ENCODE data around the gene PCID2.
A peak's percentile ranks its signal among the peaks of the same experiment; 100 is the strongest.

The PCID2 gene

GRCh38 chr13:113148407-113148806 lies 60.1 kb downstream of the PCID2 start:
- no peak for DNase-seq

GRCh38 chr13:113147206-113147605 lies 61.3 kb downstream of the PCID2 start:
- DNase-seq, result no peak

DNA sequence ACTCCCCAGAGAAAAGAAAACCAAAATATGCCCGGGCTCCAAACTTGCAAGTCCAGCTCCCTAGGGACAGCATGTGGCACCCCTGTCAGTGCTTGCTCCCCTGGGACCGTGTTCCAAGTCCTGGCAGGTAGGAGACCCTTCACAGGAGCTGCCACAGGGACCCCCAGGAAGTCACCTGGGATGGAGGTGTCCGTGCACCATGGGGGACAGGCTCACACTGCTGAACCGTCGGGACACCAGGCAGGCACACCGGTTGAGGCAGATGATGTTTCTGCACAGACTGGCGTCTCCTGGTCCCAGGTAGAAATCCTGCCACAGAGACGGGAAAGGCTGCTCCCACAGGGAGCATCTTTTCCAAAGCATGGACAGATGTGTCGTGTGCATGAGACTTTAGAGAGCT lies 61.7 kb downstream of the PCID2 start:
- no peak for DNase-seq

DNA sequence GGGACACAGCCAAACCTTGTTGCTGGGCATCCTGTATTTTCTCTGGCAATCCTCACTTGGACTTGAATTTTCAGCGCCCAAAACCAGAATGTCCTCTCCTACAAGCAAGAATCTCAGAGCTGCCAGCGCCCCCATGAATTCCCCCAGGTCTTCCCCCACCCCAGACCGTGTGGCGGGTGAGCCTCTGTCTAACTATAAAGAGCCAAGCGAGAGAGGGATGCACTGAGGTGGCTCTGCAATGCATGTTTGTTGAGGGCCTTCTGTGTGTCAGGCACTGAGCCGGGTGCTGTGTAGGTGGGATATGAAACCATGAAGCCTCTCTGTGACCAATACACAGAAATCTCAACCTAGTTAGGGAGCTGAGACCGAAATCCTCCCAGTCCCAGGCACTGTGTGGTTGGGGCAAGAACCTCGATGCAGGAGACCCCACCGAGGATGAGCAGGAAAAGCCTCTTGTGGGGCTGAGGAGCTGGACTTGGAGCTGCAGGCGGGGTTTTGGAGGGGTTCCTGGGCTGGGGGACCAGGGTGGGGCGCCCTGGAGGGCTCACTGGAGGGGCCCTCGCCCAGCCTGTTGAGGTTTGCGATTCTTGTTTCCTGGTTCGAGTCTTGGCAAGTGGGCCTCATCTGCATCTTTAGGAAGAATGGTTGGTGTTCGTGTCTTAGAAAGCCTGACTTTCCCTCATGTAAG lies 62.4 kb downstream of the PCID2 start:
- DNase-seq, result no peak

- DNase-seq, result no peak
Observed at GRCh38 chr13:113145496-113145895, 63.0 kb downstream of the PCID2 start.

DNA sequence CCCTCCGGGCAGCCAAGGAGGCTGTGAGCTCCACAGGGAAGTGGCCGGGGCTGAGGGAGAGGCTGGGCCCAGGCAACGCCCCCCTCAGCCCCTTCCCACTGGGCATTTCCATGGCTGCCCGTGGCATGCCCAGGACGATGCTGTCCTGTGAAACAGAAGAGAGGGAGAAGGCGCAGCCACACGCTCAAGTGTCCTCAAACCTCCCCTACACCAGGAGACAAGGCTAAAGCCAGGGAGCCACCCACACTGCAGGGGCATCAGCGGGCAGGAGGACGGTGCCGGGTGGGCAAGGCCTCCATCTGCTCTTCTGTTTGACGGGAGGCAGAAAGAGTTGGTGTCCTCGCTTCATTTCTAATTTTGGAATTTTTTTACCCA lies 64.2 kb downstream of the PCID2 start:
- no peak for DNase-seq

DNA sequence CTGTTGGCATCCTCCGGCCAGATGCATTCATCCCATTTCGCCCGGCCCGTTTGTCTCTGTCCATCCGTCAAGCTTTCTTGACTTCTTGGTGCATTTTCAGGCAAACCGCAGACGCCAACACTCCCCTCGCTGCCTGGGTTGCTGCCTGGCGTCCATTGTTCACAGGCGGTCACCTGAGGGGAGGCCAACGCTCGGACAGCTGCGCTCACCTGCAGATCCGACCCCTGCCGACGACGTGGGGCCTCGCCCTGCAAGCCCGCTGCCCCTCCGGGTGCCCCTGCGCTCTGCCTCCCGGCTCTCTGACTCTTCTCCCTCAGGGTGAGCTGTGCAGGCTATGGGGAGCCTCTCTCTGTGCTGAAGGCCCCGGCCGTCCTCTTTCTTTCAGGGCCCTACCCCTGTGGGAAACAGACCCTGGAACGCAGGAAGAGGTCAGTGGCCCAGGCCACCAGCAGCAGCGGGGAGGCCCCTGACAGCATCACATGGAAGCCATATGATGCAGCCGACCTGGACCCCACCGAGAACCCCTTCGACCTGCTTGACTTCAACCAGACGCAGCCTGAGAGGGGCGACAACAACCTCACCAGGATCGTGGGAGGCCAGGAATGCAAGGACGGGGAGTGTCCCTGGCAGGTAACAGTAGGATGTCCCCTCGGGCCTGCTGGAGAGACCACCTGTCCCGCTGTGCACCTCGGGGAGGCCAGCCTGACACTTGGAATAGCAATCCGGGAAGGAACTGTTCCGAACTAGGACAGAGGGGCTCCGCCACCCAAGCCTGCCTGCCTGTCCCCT lies 64.8 kb downstream of the PCID2 start:
- no peak for DNase-seq

- no peak for DNase-seq
Observed at GRCh38 chr13:113142876-113143275, 65.6 kb downstream of the PCID2 start.

- DNase-seq, result no peak
Observed at GRCh38 chr13:113141601-113141970, 66.9 kb downstream of the PCID2 start.

DNA sequence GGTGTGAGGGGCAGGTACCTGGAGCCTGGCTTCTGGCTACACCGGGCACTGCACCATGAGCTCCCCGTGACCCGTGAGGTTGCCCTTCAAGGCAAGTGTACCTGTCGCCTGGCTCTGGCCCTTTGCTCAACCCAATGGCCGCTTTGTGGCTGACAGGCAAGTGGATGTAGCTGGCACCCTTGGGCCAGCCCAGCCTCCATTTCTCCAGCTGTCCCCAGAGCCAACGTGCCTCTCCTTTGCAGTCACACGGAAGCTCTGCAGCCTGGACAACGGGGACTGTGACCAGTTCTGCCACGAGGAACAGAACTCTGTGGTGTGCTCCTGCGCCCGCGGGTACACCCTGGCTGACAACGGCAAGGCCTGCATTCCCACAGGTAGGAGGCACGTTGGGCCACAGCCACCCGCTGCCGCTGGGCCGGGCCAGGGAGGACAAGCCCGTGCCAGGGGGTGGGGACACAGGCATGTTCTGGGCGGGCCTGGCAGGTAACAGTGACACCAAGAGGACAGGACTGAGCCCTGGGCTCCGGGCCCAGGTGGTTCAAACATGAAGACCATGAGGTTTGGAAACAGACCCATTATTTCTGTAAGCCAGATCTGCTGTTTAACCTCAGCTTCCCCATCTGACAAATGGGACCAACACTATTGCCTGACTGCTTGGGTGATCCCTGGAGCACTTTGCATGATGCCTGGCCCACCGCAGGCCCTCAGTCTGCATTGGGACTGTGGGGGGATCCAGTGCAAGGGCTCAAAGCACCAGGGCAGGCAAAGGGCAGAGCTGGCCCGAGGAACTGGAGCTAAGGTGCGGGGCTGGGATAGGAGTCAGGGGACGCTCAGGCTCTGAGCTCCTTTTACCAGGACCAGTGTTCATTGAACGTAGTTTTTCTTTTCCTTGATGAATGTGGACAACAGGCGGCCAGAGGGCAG lies 67.5 kb downstream of the PCID2 start:
- DNase-seq, result no peak

DNA sequence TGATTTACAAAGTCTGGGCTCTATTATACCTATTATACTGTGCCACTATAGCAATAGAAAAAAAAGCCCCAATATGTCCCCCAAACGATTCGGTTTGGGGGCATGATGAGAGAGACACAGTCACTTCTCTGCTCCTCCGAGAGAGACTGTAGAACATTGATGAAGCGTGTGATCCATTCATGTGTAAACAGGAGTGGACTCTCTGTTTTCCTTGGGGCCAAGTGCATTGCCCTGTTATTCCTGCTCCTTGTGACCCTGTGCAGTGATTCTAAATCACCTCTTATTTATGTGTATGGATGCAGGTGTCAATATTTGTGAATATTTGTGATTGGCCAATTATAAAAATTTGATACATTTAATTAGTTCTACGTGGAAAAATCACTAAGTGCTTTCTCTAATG lies 68.9 kb downstream of the PCID2 start:
- no peak for DNase-seq

DNA sequence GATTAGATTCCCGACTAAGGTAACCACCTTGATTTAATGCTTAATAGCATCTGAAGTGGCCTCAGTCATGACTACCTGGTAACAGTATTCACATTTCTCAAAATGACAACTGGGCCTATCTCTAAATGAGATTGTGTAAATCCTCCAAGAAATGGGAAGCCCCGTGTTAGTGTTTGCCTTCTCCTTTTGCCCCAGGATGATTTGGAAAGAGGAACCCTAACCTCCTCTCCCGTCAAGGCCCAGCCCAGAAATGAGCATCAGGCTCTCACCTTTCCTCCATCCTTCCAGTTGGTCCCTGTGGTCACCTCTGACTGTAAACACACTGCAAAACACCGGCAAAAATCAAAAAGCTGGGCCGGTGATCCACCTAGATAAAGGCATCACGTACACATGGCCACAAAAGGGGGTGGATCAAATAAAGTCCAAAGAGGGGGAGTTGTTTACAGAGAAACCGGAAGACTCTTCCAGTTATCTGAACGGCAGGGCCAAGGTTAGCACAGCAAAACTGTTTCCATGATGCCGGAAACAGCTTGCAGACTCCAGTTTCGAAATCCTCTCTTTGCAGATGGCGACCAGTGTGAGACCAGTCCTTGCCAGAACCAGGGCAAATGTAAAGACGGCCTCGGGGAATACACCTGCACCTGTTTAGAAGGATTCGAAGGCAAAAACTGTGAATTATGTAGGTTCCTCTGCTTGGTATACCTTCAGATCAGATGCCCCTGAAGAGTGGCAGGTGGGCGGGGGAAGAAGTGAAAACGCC lies 69.5 kb downstream of the PCID2 start:
- DNase-seq, result no peak

- no peak for DNase-seq
Observed at GRCh38 chr13:113137691-113138298, 70.7 kb downstream of the PCID2 start.

DNA sequence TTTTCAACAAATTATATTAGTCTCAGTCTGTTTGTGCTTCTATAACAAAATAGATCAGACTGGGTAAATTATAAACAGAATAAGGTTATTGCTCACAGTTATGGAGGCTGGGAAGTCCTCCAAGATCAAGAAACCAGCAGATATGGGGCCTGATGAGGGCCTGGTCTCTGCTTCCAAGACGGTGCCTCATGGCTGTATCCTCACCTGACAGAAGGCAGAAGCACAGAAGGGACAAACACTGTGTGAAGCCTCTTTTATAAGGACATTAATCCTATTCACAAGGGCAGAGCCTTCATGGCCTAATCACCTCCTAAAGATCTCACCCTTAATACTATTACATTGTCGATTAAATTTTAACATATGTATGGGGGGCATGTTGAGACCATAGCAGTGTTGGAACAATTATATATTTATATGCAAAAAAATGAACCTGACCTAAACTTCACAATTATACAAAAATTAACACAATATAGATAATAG lies 73.1 kb downstream of the PCID2 start:
- DNase-seq, result no peak

GRCh38 chr13:113129921-113130750 lies 78.3 kb downstream of the PCID2 start:
- peak; percentile 27 for DNase-seq

GRCh38 chr13:113129480-113129879 lies 79.0 kb downstream of the PCID2 start:
- DNase-seq, result no peak

Data from CD4-positive, alpha-beta T cell treated with Interleukin-10 for 1 hour (primary cell).